Left ventricle myocardium inferior (tissue), 1 donor: ENCODE measurements around the gene ELK3. TPM values are rescaled to one million over a fixed set of nuclear protein-coding genes. Genes with fewer than 3 reads are reported as not detected.
A peak's percentile ranks its signal among the peaks of the same experiment; 100 is the strongest.

Experiments
- DNase-seq: peaks from one replicate; pipeline ENCODE4 v3.0.0-alpha.2; 2020
- H3K27ac ChIP-seq: fragments of 200-600 bp; replicated peaks from 2 replicates; pipeline ENCODE4 v1.8.0; 2021
- H3K27me3 ChIP-seq: fragments of 200-600 bp; 2 replicates; pipeline ENCODE4 v1.8.0; 2021; ENCODE audit warnings: low read depth
- H3K36me3 ChIP-seq: fragments of 200-600 bp; 2 replicates; pipeline ENCODE4 v1.8.0; 2021
- H3K4me1 ChIP-seq: fragments of 200-600 bp; 2 replicates; pipeline ENCODE4 v1.8.0; 2021
- H3K4me3 ChIP-seq: fragments of 200-600 bp; 2 replicates; pipeline ENCODE4 v1.8.0; 2021; ENCODE audit warnings: mild to moderate bottlenecking, moderate library complexity
- H3K9me3 ChIP-seq: fragments of 200-600 bp; replicated peaks from 2 replicates; pipeline ENCODE4 v1.8.0; 2021
- CTCF ChIP-seq: fragments of 200-600 bp; IDR thresholded peaks from 2 replicates; pipeline ENCODE4 v1.8.0; 2021; ENCODE audit warnings: antibody characterized with exemption, mild to moderate bottlenecking, borderline replicate concordance
- intact Hi-C: fragments of 100-400 bp; cut with micrococcal nuclease; formaldehyde crosslinking; loops from one replicate; pipeline ENCODE4 v1.11.0; 2022
- total RNA-seq: library from RNA; stranded (reverse); fragmentation: NEBNext Ultra II Directional; extraction: Animal tissue kit (Norgen Biotek cat#: 25700); gene quantifications from one replicate; pipeline ENCODE4 v1.2.1, GENCODE V29; 2021
- donor health status: DM: no; HTN: yes; CAD: no; lungs with severe emphysema.

The ELK3 gene
- total RNA-seq, 1 donor from 2014 or later, result 17.1 TPM

- DNase-seq, result no peak
Observed at GRCh38 chr12:96213869-96214268, 19.7 kb downstream of the ELK3 start.

GRCh38 chr12:96215919-96216273 lies 21.7 kb downstream of the ELK3 start:
- intact Hi-C loops, result loop anchor here (5.0 to 10.0 kb wide), 2 partner anchors 154 to 299 kb away; no protein-coding TSS in a partner anchor
- TF ChIP-seq CTCF, result no peak
- H3K4me3 ChIP-seq, result no peak overlapping the region
- no peak for DNase-seq
- peaks cover 85% of the 10 kb centered on the region for H3K4me1 ChIP-seq
- no peaks in the 10 kb centered on the region for H3K27me3 ChIP-seq
- no peaks in the 10 kb centered on the region for H3K9me3 ChIP-seq
- no peaks in the 10 kb centered on the region for H3K36me3 ChIP-seq
- H3K27ac ChIP-seq, result peak overlapping the region; percentile 84

More at GRCh38 chr12:96213869-96214268, 19.7 kb downstream of the ELK3 start:
- intact Hi-C loops, result loop anchor here (10.0 kb wide), 1 partner anchor 301 kb away; no protein-coding TSS in a partner anchor
- Histone ChIP-seq H3K27ac (peak overlapping the region; percentile 84), H3K9me3 (no peaks in the 10 kb centered on the region), H3K4me1 (peaks cover 82% of the 10 kb centered on the region), H3K27me3 (no peaks in the 10 kb centered on the region), H3K4me3 (no peak overlapping the region), H3K36me3 (no peaks in the 10 kb centered on the region)
- TF ChIP-seq CTCF, result no peak

GRCh38 chr12:96218989-96219678 lies 25.0 kb downstream of the ELK3 start:
- Histone ChIP-seq H3K9me3 (no peaks in the 10 kb centered on the region), H3K4me3 (no peak overlapping the region), H3K27ac (peak overlapping the region; percentile 50), H3K4me1 (peaks cover 87% of the 10 kb centered on the region), H3K27me3 (no peaks in the 10 kb centered on the region), H3K36me3 (no peaks in the 10 kb centered on the region)
- no peak for DNase-seq
- no peak for TF ChIP-seq CTCF
- intact Hi-C loops, result loop anchor here (5.0 to 10.0 kb wide), 2 partner anchors 157 to 296 kb away; no protein-coding TSS in a partner anchor

GRCh38 chr12:96219700-96220206 lies 25.6 kb downstream of the ELK3 start:
- H3K27me3 ChIP-seq, result no peaks in the 10 kb centered on the region
- H3K36me3 ChIP-seq, result no peaks in the 10 kb centered on the region
- DNase-seq, result no peak
- H3K4me3 ChIP-seq, result no peak overlapping the region
- peak overlapping the region; percentile 50 for H3K27ac ChIP-seq
- H3K4me1 ChIP-seq, result peaks cover 87% of the 10 kb centered on the region
- H3K9me3 ChIP-seq, result no peaks in the 10 kb centered on the region
- intact Hi-C loops, result loop anchor here (5.0 to 10.0 kb wide), 2 partner anchors 157 to 295 kb away; no protein-coding TSS in a partner anchor
- TF ChIP-seq CTCF, result no peak

- peak overlapping the region; percentile 76 for H3K27ac ChIP-seq
- DNase-seq, result peak; percentile 86
- TF ChIP-seq CTCF, result no peak
- no peaks in the 10 kb centered on the region for H3K27me3 ChIP-seq
- H3K4me3 ChIP-seq, result no peak overlapping the region
- intact Hi-C loops, result no loop called here
- no peaks in the 10 kb centered on the region for H3K9me3 ChIP-seq
- no peaks in the 10 kb centered on the region for H3K36me3 ChIP-seq
- H3K4me1 ChIP-seq, result peaks cover 87% of the 10 kb centered on the region
Observed at GRCh38 chr12:96220902-96221301, 26.7 kb downstream of the ELK3 start.
